CD4-positive, alpha-beta T cell (primary cell): ENCODE measurements around the gene THPO. TPM values are rescaled to one million over a fixed set of nuclear protein-coding genes. Genes with fewer than 3 reads are reported as not detected.

Experiments
- ATAC-seq: fragments of 200-7000 bp; cut with Tn5 transposase; one replicate; pipeline ENCODE4 v1.10.0; 2022; ENCODE audit warnings: mild to moderate bottlenecking; ENCODE audit not compliant: poor library complexity
- CTCF ChIA-PET: fragments of 350-600 bp; sonication (Branson Sonifier 250); formaldehyde crosslinking; loops from one replicate; lab custom pipeline; 2021; ENCODE audit warnings: antibody characterized with exemption, inconsistent platforms; lab: Charles Lee
- POLR2A ChIA-PET: fragments of 350-600 bp; sonication (Branson Sonifier 250); formaldehyde crosslinking; loops from one replicate; lab custom pipeline; 2021; ENCODE audit warnings: antibody characterized with exemption, inconsistent platforms; lab: Charles Lee
- DNase-seq, 14 experiments: peaks; one replicate each; pipeline ENCODE4 v3.0.0-alpha.2; 2013 to 2020; ENCODE audit warnings: mixed read lengths in 2 of 14
- H3K27ac ChIP-seq, 2 donors: one replicate each; pipeline versions ENCODE4 v1.5.1 to v1.7.0; 2013; ENCODE audit warnings: low read length in 2 of 2, low read depth in 1 of 2, mild to moderate bottlenecking in 1 of 2
- H3K27me3 ChIP-seq, 2 experiments: 1 replicate in 1 of 2; 2 replicates in 1 of 2; pipeline versions ENCODE4 v1.6.1 to v1.7.0; 2013; ENCODE audit warnings: low read length in 2 of 2, control low read depth in 1 of 2, mild to moderate bottlenecking in 1 of 2, moderate library complexity in 1 of 2; ENCODE audit not compliant: insufficient read depth in 2 of 2, control insufficient read depth in 1 of 2
- H3K36me3 ChIP-seq: one replicate; pipeline ENCODE4 v1.6.1; 2013; ENCODE audit warnings: low read length, control low read depth; ENCODE audit not compliant: insufficient read depth
- H3K4me1 ChIP-seq: one replicate; pipeline ENCODE4 v1.6.1; 2013; ENCODE audit warnings: low read length, control low read depth; ENCODE audit not compliant: insufficient read depth
- H3K4me3 ChIP-seq: one replicate; pipeline ENCODE4 v1.5.1; 2013; ENCODE audit warnings: mild to moderate bottlenecking, low read length, moderate library complexity
- H3K9me3 ChIP-seq, 2 experiments: 1 replicate in 1 of 2; 2 replicates in 1 of 2; pipeline versions ENCODE4 v1.6.1 to v1.7.0; 2013; ENCODE audit warnings: low read length in 2 of 2, mild to moderate bottlenecking in 2 of 2, control low read depth in 1 of 2, moderate library complexity in 1 of 2; ENCODE audit not compliant: control insufficient read depth in 1 of 2, insufficient read depth in 1 of 2
- H3K27ac Mint-ChIP-seq: one replicate; pipeline ENCODE4 v1.8.0; 2020; ENCODE audit warnings: mixed read lengths
- H3K27me3 Mint-ChIP-seq: one replicate; pipeline ENCODE4 v1.8.0; 2021; ENCODE audit warnings: mixed read lengths
- H3K36me3 Mint-ChIP-seq: one replicate; pipeline ENCODE4 v1.8.0; 2021; ENCODE audit warnings: low read depth, mixed read lengths
- H3K4me1 Mint-ChIP-seq: one replicate; pipeline ENCODE4 v1.8.0; 2021; ENCODE audit warnings: low read depth, mixed read lengths
- H3K4me3 Mint-ChIP-seq: one replicate; pipeline ENCODE4 v1.8.0; 2020; ENCODE audit warnings: mild to moderate bottlenecking, mixed read lengths
- H3K9me3 Mint-ChIP-seq: one replicate; pipeline ENCODE4 v1.8.0; 2020; ENCODE audit warnings: mixed read lengths
- intact Hi-C, 2 experiments: fragments of 100-400 bp; cut with DNase I in 1 of 2; cut with micrococcal nuclease in 1 of 2; formaldehyde crosslinking; loops; one replicate each; pipeline versions ENCODE4 v1.15.1 to v1.9.0; 2023 to 2025; cut with DNase I, micrococcal nuclease
- total RNA-seq, 174 experiments: library from RNA in 2 of 174; stranded (reverse) in 2 of 174; gene quantifications; one replicate each; pipeline ENCODE4 v1.2.3 and lab custom pipeline; 2021 to 2026
- TF ChIP-seq, protein P1 (sequence below): fragments of 200-600 bp; IDR thresholded peaks from one replicate; pipeline ENCODE4 v1.8.0; 2022; ENCODE audit warnings: antibody characterized with exemption, mild to moderate bottlenecking

Gene THPO
- total RNA-seq, 2 experiments from 2014 or later: not detected

GRCh38 chr3:184373422-184373821 lies 4.6 kb downstream of the THPO start:
- no peak overlapping the region for H3K27ac Mint-ChIP-seq
- Histone ChIP-seq H3K4me3 (no peak overlapping the region), H3K4me1 (peaks cover 5% of the 10 kb centered on the region), H3K36me3 (peaks cover 12% of the 10 kb centered on the region), H3K27ac (no peak overlapping the region), H3K27me3 (peaks cover 5 to 26% of the 10 kb centered on the region in 2 experiments), H3K9me3 (no peaks in the 10 kb centered on the region)
- POLR2A ChIA-PET: no interaction called here
- H3K9me3 Mint-ChIP-seq: no peaks in the 10 kb centered on the region
- intact Hi-C loops: loop anchor here in 1 of 2 experiments (2.0 to 5.0 kb wide), 2 partner anchors 139 to 167 kb away; no protein-coding TSS in a partner anchor
- peaks cover 7% of the 10 kb centered on the region for H3K36me3 Mint-ChIP-seq
- no peak overlapping the region for H3K4me3 Mint-ChIP-seq
- ATAC-seq (no peak), DNase-seq (no peak)
- peaks cover 26% of the 10 kb centered on the region for H3K27me3 Mint-ChIP-seq
- H3K4me1 Mint-ChIP-seq: peaks cover 6% of the 10 kb centered on the region
- TF ChIP-seq, protein P1, sequence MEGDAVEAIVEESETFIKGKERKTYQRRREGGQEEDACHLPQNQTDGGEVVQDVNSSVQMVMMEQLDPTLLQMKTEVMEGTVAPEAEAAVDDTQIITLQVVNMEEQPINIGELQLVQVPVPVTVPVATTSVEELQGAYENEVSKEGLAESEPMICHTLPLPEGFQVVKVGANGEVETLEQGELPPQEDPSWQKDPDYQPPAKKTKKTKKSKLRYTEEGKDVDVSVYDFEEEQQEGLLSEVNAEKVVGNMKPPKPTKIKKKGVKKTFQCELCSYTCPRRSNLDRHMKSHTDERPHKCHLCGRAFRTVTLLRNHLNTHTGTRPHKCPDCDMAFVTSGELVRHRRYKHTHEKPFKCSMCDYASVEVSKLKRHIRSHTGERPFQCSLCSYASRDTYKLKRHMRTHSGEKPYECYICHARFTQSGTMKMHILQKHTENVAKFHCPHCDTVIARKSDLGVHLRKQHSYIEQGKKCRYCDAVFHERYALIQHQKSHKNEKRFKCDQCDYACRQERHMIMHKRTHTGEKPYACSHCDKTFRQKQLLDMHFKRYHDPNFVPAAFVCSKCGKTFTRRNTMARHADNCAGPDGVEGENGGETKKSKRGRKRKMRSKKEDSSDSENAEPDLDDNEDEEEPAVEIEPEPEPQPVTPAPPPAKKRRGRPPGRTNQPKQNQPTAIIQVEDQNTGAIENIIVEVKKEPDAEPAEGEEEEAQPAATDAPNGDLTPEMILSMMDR: no peak
- CTCF ChIA-PET: no interaction called here

- H3K9me3 Mint-ChIP-seq: no peaks in the 10 kb centered on the region
- peaks cover 2 to 20% of the 10 kb centered on the region in 2 experiments for H3K27me3 ChIP-seq
- no peak for ATAC-seq
- H3K36me3 ChIP-seq: peaks cover 17% of the 10 kb centered on the region
- no peaks in the 10 kb centered on the region for H3K9me3 ChIP-seq
- H3K4me3 ChIP-seq: no peak overlapping the region
- peaks cover 21% of the 10 kb centered on the region for H3K27me3 Mint-ChIP-seq
- peaks cover 5% of the 10 kb centered on the region for H3K4me1 ChIP-seq
- H3K36me3 Mint-ChIP-seq: peaks cover 12% of the 10 kb centered on the region
- H3K4me3 Mint-ChIP-seq: no peak overlapping the region
- TF ChIP-seq, protein P1: no peak
- DNase-seq: no peak
- H3K27ac Mint-ChIP-seq: no peak overlapping the region
- ChIA-PET POLR2A (interaction anchor here (1.0 kb wide), 1 partner anchor 11 kb away, joined by 3 read pairs; no protein-coding TSS in a partner anchor), CTCF (interaction anchor here (1.9 kb wide), 1 partner anchor 142 kb away, joined by 14 read pairs; no protein-coding TSS in a partner anchor)
- H3K4me1 Mint-ChIP-seq: peaks cover 6% of the 10 kb centered on the region
- no peak overlapping the region for H3K27ac ChIP-seq
- intact Hi-C loops: loop anchor here in 1 of 2 experiments (2.0 to 5.0 kb wide), 2 partner anchors 139 to 168 kb away; no protein-coding TSS in a partner anchor
Observed at GRCh38 chr3:184372911-184373310, 5.1 kb downstream of the THPO start.

DNA sequence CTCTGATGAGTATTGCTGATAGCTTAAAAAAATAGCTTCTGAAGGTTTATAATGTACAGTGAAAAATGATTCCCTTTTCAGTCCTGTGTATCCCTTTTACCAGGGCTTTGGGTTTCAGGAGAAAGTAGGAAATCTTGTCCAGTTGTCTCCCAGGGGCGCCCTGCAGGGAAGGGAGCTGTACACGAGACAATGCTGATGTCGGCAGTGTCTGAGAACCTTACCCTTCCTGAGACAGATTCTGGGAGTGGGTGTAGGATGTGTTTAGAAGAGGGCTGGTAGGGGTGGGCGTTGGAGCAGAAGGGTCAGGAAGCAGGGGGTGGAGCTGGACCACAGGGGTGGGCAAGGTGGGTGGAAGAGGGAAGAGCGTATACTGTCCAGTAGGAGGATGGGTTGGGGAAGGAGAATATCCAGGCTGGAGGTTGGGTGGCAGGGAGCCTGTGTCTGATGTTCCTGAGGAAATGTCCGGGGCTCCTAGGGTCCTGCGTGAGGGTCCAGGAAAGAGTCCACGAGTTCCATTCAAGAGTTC lies 5.6 kb downstream of the THPO start:
- Histone ChIP-seq H3K4me1 (peaks cover 5% of the 10 kb centered on the region), H3K27ac (no peak overlapping the region), H3K9me3 (no peaks in the 10 kb centered on the region), H3K27me3 (peaks cover 0 to 15% of the 10 kb centered on the region in 2 experiments), H3K36me3 (peaks cover 21% of the 10 kb centered on the region), H3K4me3 (no peak overlapping the region)
- POLR2A ChIA-PET: interaction anchor here (1.0 to 1.1 kb wide), 4 partner anchors 9 to 440 kb away, joined by 3 to 7 read pairs (median 4); partner anchors contain the start of gene VPS8
- Mint-ChIP-seq H3K27me3 (peaks cover 15% of the 10 kb centered on the region), H3K36me3 (peaks cover 17% of the 10 kb centered on the region), H3K27ac (no peak overlapping the region), H3K4me1 (peaks cover 6% of the 10 kb centered on the region), H3K9me3 (no peaks in the 10 kb centered on the region), H3K4me3 (no peak overlapping the region)
- DNase-seq: no peak
- intact Hi-C loops: loop anchor here in 1 of 2 experiments (2.0 to 5.0 kb wide), 2 partner anchors 140 to 168 kb away; no protein-coding TSS in a partner anchor
- TF ChIP-seq, protein P1: no peak
- ATAC-seq: no peak
- CTCF ChIA-PET: interaction anchor here (1.2 to 1.9 kb wide), 3 partner anchors 10 to 178 kb away, joined by 3 to 14 read pairs (median 8); partner anchors contain the start of genes CLCN2 and POLR2H
